ENCODE data around the gene RFK. TPM values are rescaled to one million over a fixed set of nuclear protein-coding genes. Genes with fewer than 3 reads are reported as not detected.

The RFK gene
- total RNA-seq: 10 to 100 TPM; 27.5 to 92.0 (median 57.5) TPM

DNA sequence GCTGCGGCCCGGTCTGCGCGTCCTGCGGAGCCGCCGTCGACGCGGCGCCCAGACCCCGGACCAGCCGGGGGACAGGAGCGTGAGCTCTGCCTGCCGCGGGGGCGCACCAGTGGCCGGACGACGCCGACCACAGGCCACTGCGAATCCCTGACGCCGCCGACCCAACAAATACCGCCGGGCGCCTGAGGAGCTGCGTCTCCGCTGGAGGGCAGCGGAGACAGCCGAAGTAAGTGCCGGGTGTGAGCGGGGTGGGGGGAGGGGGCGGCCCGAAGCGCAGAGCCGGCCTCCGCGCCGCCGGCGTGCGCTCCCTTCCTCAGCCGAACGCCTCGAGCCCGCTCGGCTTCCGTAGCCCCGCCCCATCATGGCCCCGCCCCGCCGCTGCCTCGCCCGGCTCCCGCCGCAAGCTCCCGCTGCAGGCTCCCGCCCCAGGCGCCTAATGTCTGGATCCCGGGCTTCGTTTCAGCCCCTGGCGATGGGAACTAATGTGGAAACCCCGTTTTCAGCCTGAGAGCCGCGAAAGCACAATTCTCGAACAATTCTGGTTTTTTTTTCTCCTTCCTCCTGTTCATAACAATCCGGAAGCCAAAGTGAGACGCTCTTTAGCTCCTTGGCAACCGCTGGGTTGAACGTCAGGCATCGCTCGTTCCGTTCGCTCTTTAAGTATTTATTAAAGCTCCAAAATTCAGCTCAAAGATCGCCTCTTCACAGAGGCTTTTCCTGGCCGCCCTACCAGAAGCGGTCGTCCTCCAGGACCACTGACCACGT is at the start of gene RFK:
RFK (minus strand) TSS at position 232 of the 765 bp plus-strand sequence. CDS start 255 bp downstream, outside the sequence.
- peak; percentile 96 for DNase-seq
- peak within 1 kb of the TSS; percentile 94 to 98 (median 96) for H3K27ac ChIP-seq
- peak; percentile 40 to 84 (median 75) for TF ChIP-seq POLR2AphosphoS5 (IDR thresholded peaks at IDR 0.05)
- TF ChIP-seq EP300 (IDR thresholded peaks at IDR 0.05; ENCODE audit: low read depth): no peak
- TF ChIP-seq, protein P1, sequence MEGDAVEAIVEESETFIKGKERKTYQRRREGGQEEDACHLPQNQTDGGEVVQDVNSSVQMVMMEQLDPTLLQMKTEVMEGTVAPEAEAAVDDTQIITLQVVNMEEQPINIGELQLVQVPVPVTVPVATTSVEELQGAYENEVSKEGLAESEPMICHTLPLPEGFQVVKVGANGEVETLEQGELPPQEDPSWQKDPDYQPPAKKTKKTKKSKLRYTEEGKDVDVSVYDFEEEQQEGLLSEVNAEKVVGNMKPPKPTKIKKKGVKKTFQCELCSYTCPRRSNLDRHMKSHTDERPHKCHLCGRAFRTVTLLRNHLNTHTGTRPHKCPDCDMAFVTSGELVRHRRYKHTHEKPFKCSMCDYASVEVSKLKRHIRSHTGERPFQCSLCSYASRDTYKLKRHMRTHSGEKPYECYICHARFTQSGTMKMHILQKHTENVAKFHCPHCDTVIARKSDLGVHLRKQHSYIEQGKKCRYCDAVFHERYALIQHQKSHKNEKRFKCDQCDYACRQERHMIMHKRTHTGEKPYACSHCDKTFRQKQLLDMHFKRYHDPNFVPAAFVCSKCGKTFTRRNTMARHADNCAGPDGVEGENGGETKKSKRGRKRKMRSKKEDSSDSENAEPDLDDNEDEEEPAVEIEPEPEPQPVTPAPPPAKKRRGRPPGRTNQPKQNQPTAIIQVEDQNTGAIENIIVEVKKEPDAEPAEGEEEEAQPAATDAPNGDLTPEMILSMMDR (IDR thresholded peaks at IDR 0.05): peak; percentile 17 to 60 (median 40)
- TF ChIP-seq POLR2A (IDR thresholded peaks at IDR 0.05): peak; percentile 92
- peaks cover 0 to 27% (median 15%) of the 10 kb centered on the region in 4 donors for H3K4me1 ChIP-seq
- no peaks in the 10 kb centered on the region for H3K27me3 ChIP-seq
- peak within 1 kb of the TSS; percentile 72 to 99 (median 79) for H3K4me3 ChIP-seq
- H3K36me3 ChIP-seq: no peaks in the 10 kb centered on the region
- 0% methylated on average over 1 to 71 of the region's 81 CpGs for WGBS, 2 donors (ENCODE audit: low coverage in 1 of 2)
- in situ Hi-C loops (cut with MboI; ENCODE audit: low pct_ligation_motif_present in 1 of 4, low pct_unique_long_range_greater_than_20kb in 1 of 4, low sequenced_read_pairs in 3 of 4) (no loop called here), intact Hi-C loops (cut with DNase I; ENCODE audit: low total_unique reads) (no loop called here)
- H3K9me3 ChIP-seq: no peaks in the 10 kb centered on the region

GRCh38 chr9:76443887-76444286 is 49.7 kb upstream of the RFK start:
- Histone ChIP-seq H3K36me3 (no peaks in the 10 kb centered on the region), H3K27ac (no peak overlapping the region), H3K27me3 (no peaks in the 10 kb centered on the region), H3K4me3 (no peak overlapping the region), H3K9me3 (no peaks in the 10 kb centered on the region), H3K4me1 (peaks cover 0 to 9% (median 2%) of the 10 kb centered on the region in 4 donors)
- in situ Hi-C loops (cut with MboI; ENCODE audit: low pct_ligation_motif_present in 1 of 4, low pct_unique_long_range_greater_than_20kb in 1 of 4, low sequenced_read_pairs in 3 of 4): loop anchor here in 3 of 4 donors (10.0 to 25.0 kb wide), 3 partner anchors 211 to 568 kb away; partner anchors contain the start of gene FOXB2 (in 2 of the 3)
- no peak for TF ChIP-seq EP300 (IDR thresholded peaks at IDR 0.05; ENCODE audit: low read depth)
- TF ChIP-seq, protein P1 (IDR thresholded peaks at IDR 0.05): no peak
- TF ChIP-seq POLR2A (IDR thresholded peaks at IDR 0.05): no peak
- TF ChIP-seq POLR2AphosphoS5 (IDR thresholded peaks at IDR 0.05): no peak
- intact Hi-C loops (cut with DNase I; ENCODE audit: low total_unique reads): loop anchor here (10.0 kb wide), 1 partner anchor 711 kb away; no protein-coding TSS in a partner anchor
- 74 to 81% methylated on average over 3 of the region's 3 CpGs for WGBS, 2 donors (ENCODE audit: low coverage in 1 of 2)
- DNase-seq: no peak

- Histone ChIP-seq H3K4me1 (no peaks in the 10 kb centered on the region), H3K36me3 (no peaks in the 10 kb centered on the region), H3K4me3 (no peak overlapping the region), H3K27ac (no peak overlapping the region), H3K27me3 (no peaks in the 10 kb centered on the region), H3K9me3 (no peaks in the 10 kb centered on the region)
- intact Hi-C loops (cut with DNase I; ENCODE audit: low total_unique reads): loop anchor here (10.0 kb wide), 1 partner anchor 713 kb away; no protein-coding TSS in a partner anchor
- DNase-seq: no peak
- WGBS, 2 donors (ENCODE audit: low coverage in 1 of 2): 70 to 76% methylated on average over 5 to 10 of the region's 10 CpGs
- TF ChIP-seq, protein P1 (IDR thresholded peaks at IDR 0.05): no peak
- TF ChIP-seq EP300 (IDR thresholded peaks at IDR 0.05; ENCODE audit: low read depth) (no peak), POLR2AphosphoS5 (IDR thresholded peaks at IDR 0.05) (no peak), POLR2A (IDR thresholded peaks at IDR 0.05) (no peak)
- in situ Hi-C loops (cut with MboI; ENCODE audit: low pct_ligation_motif_present in 1 of 4, low pct_unique_long_range_greater_than_20kb in 1 of 4, low sequenced_read_pairs in 3 of 4): loop anchor here in 3 of 4 donors (10.0 to 25.0 kb wide), 3 partner anchors 213 to 571 kb away; partner anchors contain the start of gene FOXB2 (in 2 of the 3)
Measured at GRCh38 chr9:76441551-76442322, 47.5 kb upstream of the RFK start.

Measured in transverse colon (tissue), 4 donors.